ENCODE measurements around the gene MYO7A. TPM values are rescaled to one million over a fixed set of nuclear protein-coding genes. Genes with fewer than 3 reads are reported as not detected.

Gene MYO7A
- total RNA-seq, 1 donor from 2014 or later: 0.16 TPM

- Histone ChIP-seq H3K36me3 (ENCODE audit: insufficient read depth, low read length) (no peaks in the 10 kb centered on the region), H3K79me2 (ENCODE audit: insufficient read depth, low read length) (no peaks in the 10 kb centered on the region), H2AFZ (ENCODE audit: low read depth, low read length) (no peak overlapping the region), H3K4me2 (ENCODE audit: low read length) (no peak overlapping the region), H4K20me1 (ENCODE audit: insufficient read depth, low read length) (no peaks in the 10 kb centered on the region), H3K9ac (ENCODE audit: low read length) (no peak overlapping the region), H3K4me1 (ENCODE audit: insufficient read depth, low read length) (no peaks in the 10 kb centered on the region), H3K27ac (ENCODE audit: low read depth, low read length) (no peak overlapping the region), H3K27me3 (ENCODE audit: insufficient read depth, low read length) (no peaks in the 10 kb centered on the region), H3K4me3 (ENCODE audit: insufficient read depth, low read depth, low read length) (no peak overlapping the region), H3K9me3 (ENCODE audit: insufficient read depth, low read depth, low read length) (no peaks in the 10 kb centered on the region)
- TF ChIP-seq CTCF (IDR thresholded peaks at IDR 0.05; ENCODE audit: insufficient read depth, low read depth, low read length) (no peak), EZH2 (IDR thresholded peaks at IDR 0.05; ENCODE audit: insufficient read depth, low read length) (no peak)
- no peak for FAIRE-seq
- Mint-ChIP-seq H3K4me3 (ENCODE audit: unreplicated experiment) (no peak overlapping the region), H3K4me1 (ENCODE audit: low read depth, unreplicated experiment) (no peaks in the 10 kb centered on the region), H3K27me3 (ENCODE audit: low read depth, unreplicated experiment) (peaks cover 32% of the 10 kb centered on the region), H3K27ac (ENCODE audit: unreplicated experiment) (no peak overlapping the region), H3K9me3 (ENCODE audit: unreplicated experiment) (peaks cover 5% of the 10 kb centered on the region), H3K36me3 (ENCODE audit: low read depth, unreplicated experiment) (no peaks in the 10 kb centered on the region)
- DNase-seq (ENCODE audit: low read depth): no peak
Measured at GRCh38 chr11:77182542-77183430, 54.7 kb downstream of the MYO7A start.

DNA sequence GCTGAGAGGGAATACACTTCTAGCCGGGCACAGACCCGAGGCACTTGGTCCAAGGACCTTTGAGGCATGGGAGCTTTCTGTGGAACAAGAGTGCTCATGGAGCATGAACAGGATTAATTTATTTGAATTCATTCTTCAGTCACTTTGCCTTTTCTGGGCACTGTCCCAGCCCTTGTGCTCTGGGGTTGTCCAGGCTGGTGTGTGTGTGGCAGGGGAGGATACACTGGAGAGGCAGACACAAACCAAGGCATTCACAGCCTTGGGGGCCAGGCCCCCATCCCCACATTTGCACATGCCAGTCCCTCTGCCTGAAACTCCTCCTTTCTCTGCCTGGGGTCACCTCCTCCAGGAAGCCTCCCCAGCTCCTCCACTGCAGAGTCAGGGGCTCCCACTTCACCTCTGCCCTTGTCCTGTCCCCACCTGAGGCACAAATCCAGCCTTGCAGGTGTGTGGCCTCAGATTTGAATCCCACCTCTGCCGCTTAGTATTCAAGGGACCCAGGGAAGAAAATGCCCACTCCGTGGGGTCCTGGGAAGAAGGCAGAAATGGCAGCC, 55.5 kb downstream of the MYO7A start:
- H3K9me3 Mint-ChIP-seq (ENCODE audit: unreplicated experiment): peaks cover under 1% of the 10 kb centered on the region
- H3K27ac Mint-ChIP-seq (ENCODE audit: unreplicated experiment): no peak overlapping the region
- Histone ChIP-seq H3K36me3 (ENCODE audit: insufficient read depth, low read length) (no peaks in the 10 kb centered on the region), H3K9me3 (ENCODE audit: insufficient read depth, low read depth, low read length) (no peaks in the 10 kb centered on the region), H3K79me2 (ENCODE audit: insufficient read depth, low read length) (no peaks in the 10 kb centered on the region), H3K4me3 (ENCODE audit: insufficient read depth, low read depth, low read length) (no peak overlapping the region), H3K27ac (ENCODE audit: low read depth, low read length) (no peak overlapping the region), H3K27me3 (ENCODE audit: insufficient read depth, low read length) (no peaks in the 10 kb centered on the region), H2AFZ (ENCODE audit: low read depth, low read length) (no peak overlapping the region), H4K20me1 (ENCODE audit: insufficient read depth, low read length) (no peaks in the 10 kb centered on the region), H3K4me2 (ENCODE audit: low read length) (no peak overlapping the region), H3K4me1 (ENCODE audit: insufficient read depth, low read length) (no peaks in the 10 kb centered on the region), H3K9ac (ENCODE audit: low read length) (no peak overlapping the region)
- DNase-seq (ENCODE audit: low read depth) (no peak), FAIRE-seq (no peak)
- H3K27me3 Mint-ChIP-seq (ENCODE audit: low read depth, unreplicated experiment): peaks cover 34% of the 10 kb centered on the region
- no peak overlapping the region for H3K4me3 Mint-ChIP-seq (ENCODE audit: unreplicated experiment)
- H3K36me3 Mint-ChIP-seq (ENCODE audit: low read depth, unreplicated experiment): no peaks in the 10 kb centered on the region
- no peaks in the 10 kb centered on the region for H3K4me1 Mint-ChIP-seq (ENCODE audit: low read depth, unreplicated experiment)
- TF ChIP-seq CTCF (IDR thresholded peaks at IDR 0.05; ENCODE audit: insufficient read depth, low read depth, low read length): no peak
- TF ChIP-seq EZH2 (IDR thresholded peaks at IDR 0.05; ENCODE audit: insufficient read depth, low read length): no peak
